ENCODE results near the gene WDR90. TPM values are rescaled to one million over a fixed set of nuclear protein-coding genes. Genes with fewer than 3 reads are reported as not detected.

Gene WDR90
- polyA plus RNA-seq (ENCODE audit: insufficient read length in 12 of 12): 10 to 100 TPM in 11 of 12 donors, not detected in 1; 11.6 to 41.2 (median 15.9) TPM
- long read RNA-seq, donor 1, partial matches to known transcripts: 19 of 26 reads
- long read RNA-seq, donor 1, other reads (novel, unspliced or antisense): 6 of 26 reads
- long read RNA-seq, donor 2: 0 reads
- long read RNA-seq, donor 3: 0 reads
- long read RNA-seq, donor 4: 0 reads
- long read RNA-seq, donor 5, partial matches to known transcripts: 14 of 15 reads
- long read RNA-seq, donor 5, other reads (novel, unspliced or antisense): 0 of 15 reads
- long read RNA-seq, donor 6, partial matches to known transcripts: 7 of 7 reads
- long read RNA-seq, donor 6, other reads (novel, unspliced or antisense): 0 of 7 reads
- long read RNA-seq, donor 7: 0 reads
- long read RNA-seq, donor 8, partial matches to known transcripts: 14 of 15 reads
- long read RNA-seq, donor 8, other reads (novel, unspliced or antisense): 0 of 15 reads
- long read RNA-seq, donor 9: 0 reads
- long read RNA-seq, donor 10: 0 reads
- long read RNA-seq, donor 11, partial matches to known transcripts: 6 of 7 reads
- long read RNA-seq, donor 11, other reads (novel, unspliced or antisense): 0 of 7 reads

GRCh38 chr16:648781-649589 is at the start of gene WDR90:
TSS of gene WDR90 (plus strand) at chr16:649365. CDS start at chr16:649417, 52 bp downstream.
- DNase-seq: peak; percentile 91

- DNase-seq: no peak
Measured at GRCh38 chr16:600781-601180, 48.4 kb upstream of the WDR90 start.

- DNase-seq: no peak
Measured at GRCh38 chr16:603933-604332, 45.2 kb upstream of the WDR90 start.

GRCh38 chr16:606656-607307 is 42.4 kb upstream of the WDR90 start:
- DNase-seq: no peak

- DNase-seq: no peak
Measured at GRCh38 chr16:608019-608418, 41.1 kb upstream of the WDR90 start.

GRCh38 chr16:609316-609715 is 39.8 kb upstream of the WDR90 start:
- DNase-seq: no peak

- DNase-seq: no peak
Measured at GRCh38 chr16:609984-610383, 39.2 kb upstream of the WDR90 start.

- DNase-seq: no peak
Measured at GRCh38 chr16:610513-611381, 38.4 kb upstream of the WDR90 start.

- no peak for DNase-seq
Measured at GRCh38 chr16:615122-615521, 34.0 kb upstream of the WDR90 start.

- no peak for DNase-seq
Measured at GRCh38 chr16:616733-617586, 32.2 kb upstream of the WDR90 start.

GRCh38 chr16:617855-618254 is 31.3 kb upstream of the WDR90 start:
- DNase-seq: no peak

GRCh38 chr16:619476-620100 is 29.6 kb upstream of the WDR90 start:
- no peak for DNase-seq

GRCh38 chr16:620700-621525 is 28.3 kb upstream of the WDR90 start:
- no peak for DNase-seq

- DNase-seq: no peak
Measured at GRCh38 chr16:621526-622105, 27.5 kb upstream of the WDR90 start.

- DNase-seq: no peak
Measured at GRCh38 chr16:622920-623280, 26.3 kb upstream of the WDR90 start.

GRCh38 chr16:624526-625070 is 24.6 kb upstream of the WDR90 start:
- no peak for DNase-seq

- no peak for DNase-seq
Measured at GRCh38 chr16:625117-625976, 23.8 kb upstream of the WDR90 start.
